Measurements from ENCODE around the gene BCL2A1.
"Not testable (repeated sequence)": the region's sequence is repeated elsewhere in the genome, so short reads cannot be mapped to it uniquely, and the experiment has no call there.

BCL2A1 gene

DNA sequence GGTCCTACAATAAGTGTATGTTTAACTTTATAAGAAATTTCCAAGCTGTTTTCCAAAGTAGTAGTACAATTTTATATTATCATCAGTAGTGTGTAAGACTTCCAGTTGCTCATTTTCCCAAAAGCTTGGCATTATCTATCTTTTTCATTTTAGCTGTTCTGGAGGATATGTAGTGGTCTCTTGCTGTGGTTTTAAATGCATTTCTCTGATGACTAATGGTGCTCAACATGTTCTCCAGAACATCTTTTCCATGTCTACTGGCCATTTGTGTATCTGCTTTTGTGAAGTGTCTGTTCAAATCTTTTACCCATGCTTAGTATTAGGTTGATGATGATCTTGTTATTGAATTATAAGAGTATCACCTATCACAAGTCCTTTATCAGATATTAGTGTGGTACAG, 13.3 kb downstream of the BCL2A1 start:
- no peak for DNase-seq

DNA sequence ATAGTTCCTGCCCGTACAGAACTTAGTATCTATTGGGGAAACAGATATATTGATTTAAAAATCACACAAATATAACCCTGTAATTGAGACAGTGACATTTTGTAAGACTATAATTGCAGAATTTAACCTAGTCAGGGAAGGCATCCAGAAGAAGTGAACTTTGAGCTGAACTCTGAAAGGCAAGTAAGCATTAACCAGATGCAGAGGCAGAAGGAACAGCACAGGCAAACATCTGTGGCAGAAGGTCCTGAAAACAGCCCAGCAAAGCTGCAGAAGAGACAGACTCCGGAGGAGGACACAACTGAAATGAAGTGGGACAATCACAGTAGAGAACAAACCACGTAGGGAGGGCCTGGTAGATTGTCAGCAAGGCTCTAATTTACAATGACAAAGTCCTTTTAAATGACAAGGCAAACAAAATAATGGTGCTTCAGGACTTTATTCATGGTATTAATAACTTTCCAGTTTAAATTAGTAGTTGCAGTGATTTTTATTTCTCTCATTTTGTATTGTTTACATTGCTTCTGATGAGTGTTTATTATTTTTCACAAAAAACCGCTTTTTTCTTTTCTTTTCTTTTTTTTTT, 14.5 kb downstream of the BCL2A1 start:
- no peak for DNase-seq

DNA sequence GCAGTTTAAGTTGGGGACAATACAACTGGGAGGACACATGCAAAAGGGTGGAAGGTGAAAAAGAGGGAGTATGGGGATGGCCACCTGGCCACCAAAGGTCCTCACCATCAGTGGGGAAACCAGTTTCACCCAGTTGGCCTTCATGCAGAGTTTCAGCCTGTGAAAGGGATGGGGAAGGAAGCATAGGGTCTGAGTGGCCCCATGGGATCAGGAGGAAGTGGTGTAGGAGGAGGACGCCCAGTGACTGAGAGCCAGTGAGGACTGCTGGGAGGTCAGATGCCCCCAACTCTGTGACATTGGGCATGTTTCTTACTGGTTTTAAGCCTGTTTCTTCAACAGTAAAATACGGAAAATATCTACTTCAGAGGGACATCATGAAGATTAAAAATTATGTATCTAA, 16.3 kb downstream of the BCL2A1 start:
- DNase-seq: no peak

DNA sequence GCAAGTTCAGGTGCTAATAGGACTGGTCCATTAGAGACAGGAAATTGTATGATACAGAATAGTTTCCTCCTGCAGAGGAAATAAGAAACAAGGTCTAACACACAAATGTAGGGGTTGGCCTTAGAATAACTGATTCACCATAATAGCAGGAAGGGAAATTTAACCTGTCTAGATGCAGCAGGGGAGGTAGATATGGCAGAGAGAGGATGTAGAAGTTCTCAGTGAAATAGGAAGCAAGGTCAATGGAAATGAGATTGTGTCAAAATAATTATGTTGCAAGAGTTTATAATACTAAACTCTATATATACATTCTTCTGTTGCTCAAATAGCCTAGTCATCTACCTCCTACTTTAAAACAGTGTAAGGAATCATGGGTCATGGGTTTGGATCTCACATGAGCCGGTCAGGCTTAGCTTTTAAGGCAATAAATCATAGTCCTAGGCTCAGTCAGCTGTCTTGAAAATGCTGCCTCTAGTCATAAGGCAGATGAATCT, 17.0 kb downstream of the BCL2A1 start:
- no peak for DNase-seq

DNA sequence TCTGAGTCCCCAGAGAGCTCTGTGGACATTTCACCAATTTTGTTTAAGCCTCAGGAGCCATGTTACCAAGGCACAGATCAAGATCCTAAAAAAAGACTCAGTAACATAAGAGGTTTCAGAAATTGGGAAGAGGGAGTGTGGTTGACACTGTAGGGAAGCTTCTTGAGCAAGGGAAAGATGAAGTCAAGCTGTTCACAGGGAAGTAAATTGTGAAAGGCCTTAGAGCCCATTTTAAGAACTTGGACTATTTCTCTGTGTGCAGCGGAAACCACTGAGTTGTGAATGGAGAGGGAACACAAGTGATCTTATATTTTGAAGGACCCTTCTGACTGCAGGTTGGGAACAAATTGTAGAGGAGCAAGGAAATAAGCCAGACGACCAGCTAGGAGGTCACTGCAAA, 18.7 kb downstream of the BCL2A1 start:
- no peak for DNase-seq

DNA sequence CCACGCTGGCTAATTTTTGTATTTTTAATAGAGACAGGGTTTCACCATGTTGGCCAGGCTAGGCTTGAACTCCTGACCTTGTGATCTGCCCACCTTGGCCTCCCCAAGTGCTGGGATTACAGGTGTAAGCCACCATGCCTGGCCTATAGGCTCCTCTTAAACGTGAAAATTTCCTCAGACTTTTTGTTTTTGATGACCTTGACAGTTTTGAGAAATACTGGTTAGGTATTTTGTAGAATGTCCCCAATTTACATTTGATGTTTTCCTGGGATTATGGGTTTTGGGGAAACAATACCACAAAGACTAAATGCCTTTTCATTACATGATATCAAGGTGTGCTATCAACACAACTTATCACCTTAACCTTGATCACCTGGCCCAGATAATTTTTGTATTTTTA, 20.7 kb downstream of the BCL2A1 start:
- DNase-seq: no peak

DNA sequence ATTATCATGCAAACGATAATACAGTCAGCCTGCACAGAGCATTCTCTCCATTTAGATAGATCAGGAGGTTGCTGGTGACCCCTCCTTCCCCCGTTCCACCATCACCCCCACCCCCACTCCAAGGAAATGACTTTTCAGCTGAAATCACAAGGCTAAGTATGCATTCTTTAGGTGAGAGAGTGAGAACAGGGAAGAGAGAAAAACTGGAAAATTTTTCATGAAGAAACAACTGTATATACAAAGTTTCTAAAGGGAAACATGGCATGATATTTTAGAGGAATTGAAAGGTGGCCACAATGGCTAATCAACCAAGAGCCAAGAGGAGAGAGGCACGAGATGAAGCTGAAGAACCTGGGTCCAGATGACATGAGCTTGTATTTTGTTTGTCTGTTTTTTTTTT, 22.2 kb downstream of the BCL2A1 start:
- DNase-seq: no peak

DNA sequence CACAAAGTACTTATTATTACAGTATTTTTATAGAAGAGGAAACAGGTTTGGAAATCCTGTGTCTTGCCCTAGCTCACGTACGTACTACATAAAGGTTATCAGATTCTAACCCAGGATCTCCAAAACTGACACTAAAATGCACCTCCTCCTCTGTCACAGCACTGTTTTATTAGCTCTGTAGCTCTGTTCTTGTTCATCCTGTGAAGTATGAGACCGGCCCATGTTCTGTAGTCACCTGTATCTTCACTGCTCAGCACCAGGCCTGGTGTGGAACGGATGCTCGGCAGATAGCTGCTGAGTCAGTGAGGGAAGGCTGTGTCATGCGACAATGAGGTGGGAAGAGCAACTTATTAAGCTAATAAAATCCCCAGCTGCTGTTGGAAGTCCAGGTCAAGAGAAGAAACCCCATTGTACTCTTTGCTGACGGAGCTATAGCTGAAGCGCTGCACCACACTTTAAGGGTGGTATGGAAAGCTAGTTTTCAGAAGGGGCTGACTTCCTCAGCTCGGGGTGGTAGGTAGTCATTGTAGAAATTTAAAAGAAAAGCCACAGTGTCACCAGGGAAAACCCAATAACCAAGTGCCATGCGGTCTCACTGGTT, 22.8 kb downstream of the BCL2A1 start:
- no peak for DNase-seq

DNA sequence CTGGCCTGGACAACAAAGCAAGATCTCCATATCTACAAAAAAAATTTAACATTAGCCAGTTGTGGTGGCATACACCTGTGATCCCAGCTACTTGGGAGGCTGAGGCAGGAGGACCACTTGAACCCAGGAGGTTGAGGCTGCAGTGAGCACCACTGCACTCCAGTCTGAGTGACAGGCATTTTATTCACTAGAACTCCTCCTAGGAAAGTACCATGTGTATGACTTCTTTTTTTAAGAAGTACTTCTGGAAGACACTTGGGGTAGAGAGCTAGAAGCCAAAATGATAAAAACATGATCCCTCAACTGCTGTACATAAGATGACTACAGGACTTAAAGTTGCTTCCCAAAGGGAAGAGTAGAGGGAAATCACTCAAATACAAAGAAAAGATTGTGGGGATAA, 24.0 kb downstream of the BCL2A1 start:
- DNase-seq: no peak

DNA sequence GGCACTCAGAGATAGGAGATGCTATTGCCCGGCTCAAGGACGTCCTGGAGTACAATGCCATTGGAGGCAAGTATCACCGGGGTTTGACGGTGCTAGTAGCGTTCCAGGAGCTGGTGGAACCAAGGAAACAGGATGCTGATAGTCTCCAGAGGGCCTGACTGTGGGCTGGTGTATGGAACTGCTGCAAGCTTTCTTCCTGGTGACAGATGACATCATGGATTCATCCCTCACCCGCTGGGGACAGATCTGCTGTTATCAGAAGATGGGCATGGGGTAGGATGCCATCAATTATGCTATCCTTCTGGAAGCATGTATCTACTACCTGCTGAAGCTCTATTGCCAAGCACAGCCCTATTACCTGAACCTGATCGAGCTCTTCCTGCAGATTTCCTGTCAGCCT, 26.4 kb downstream of the BCL2A1 start:
- DNase-seq: no peak

DNA sequence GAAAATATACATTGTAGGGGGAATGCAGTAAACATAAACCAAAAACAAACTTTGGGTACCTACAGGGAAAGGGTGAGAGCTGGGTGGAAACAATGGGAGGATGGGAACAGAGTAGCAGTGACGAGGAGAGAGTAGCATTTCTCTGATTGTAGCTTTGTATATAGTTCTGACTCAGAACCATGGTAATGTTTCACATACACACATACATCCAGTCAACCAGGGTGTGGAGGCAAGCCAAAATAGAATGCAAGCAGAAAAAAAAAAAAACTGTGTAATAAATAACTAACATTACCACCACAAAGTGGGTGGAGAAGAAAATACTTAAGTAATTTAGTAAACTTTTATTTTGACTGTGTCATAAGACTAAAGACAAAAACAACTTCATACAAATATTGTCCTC, 27.2 kb downstream of the BCL2A1 start:
- DNase-seq: no peak

DNA sequence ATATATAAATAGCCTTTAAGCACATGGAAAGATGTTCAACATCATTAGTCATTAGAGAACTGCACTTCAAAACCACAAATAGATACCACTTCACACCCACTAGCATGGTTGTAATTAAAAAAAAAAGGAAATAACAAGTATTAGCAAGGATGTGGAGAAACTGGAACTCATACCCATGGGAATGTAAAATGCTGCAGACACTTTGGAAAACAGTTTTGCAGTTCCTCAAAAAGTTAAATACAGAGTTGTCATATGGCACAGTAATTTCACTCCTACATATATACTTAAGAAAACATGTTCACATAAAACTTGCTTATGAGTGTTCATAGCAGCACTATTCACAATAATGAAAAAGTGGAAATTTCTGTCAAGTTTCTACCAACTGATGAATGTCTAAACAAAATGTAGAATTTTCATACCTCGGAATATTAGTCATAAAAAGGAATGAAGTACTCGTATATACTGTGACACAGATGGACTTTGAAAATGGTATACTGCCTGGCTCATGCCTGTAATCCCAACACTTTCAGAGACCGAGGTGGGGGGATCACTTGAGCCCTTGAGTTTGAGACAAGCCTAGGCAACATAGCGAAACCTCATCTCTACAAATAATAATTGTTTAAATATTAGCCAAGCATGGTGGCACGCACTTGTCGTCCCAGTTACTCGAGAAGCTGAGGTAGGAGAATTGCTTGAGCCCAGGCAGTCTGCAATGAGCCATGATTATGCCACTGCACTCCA, 28.1 kb downstream of the BCL2A1 start:
- no peak for DNase-seq

DNA sequence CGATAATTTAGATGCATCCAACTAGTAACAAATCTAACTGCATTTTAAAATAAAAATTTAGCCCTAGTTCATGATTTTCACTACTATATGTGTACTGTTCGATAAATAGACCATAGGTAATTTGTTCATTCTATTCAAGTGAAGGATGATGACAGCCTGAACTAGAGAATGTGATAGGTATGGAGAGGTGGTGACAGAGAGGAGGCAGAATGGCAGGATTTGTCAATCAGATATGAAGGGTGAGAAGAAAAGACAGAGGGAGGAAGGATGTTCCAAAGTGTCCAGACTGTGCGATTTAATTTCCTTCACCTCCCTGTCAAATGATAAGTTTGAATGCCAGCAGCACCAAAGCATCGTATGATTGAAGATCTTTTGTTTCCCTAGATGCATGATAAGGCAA, 31.6 kb downstream of the BCL2A1 start:
- DNase-seq: no peak

DNA sequence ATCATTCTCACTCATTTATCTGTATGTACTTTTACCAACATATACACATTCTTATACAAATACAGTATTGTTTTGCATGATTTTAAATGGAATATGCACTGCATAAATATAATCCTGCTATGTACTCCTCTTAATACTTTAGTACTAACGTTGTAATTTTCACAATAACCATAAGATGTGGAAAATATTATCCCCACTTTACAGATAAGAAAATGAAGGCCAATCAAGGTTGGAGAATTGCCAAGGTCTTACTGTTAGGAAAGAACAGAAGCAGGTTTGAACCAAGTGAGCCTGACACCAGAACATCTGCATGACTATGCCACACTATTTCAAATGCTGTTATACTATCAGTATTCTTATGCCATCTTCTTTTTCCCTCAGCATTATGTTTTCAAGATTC, 32.9 kb downstream of the BCL2A1 start:
- DNase-seq: no peak

DNA sequence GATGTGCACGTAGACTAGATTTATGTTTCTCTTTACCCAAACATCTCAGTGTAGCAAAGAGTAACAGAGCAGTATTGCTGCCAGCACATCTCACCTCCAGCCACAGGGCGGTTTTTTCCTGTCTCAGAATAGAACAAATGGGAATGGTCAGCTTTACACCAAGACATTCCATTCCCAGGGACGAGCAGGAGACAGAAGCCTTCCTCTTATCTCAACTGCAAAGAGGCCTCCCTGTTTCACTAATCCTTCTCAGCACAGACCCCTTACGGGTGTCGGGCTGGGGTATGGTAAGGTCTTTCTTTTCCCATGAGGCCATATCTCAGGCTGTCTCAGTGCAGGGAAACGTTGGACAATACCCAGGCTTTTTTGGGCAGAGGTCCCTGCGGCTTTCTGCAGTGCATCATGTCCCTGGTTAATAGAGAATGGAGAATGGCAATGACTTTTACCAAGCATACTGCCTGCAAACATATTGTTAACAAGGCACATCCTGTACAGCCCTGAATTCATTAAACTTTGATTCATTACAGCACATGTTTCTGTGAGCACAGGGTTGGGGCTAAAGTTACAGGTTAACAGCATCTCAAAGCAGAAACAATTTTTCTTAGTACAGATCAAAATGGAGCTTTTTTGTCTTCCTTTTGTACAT, 35.3 kb downstream of the BCL2A1 start:
- not testable (repeated sequence) for DNase-seq

DNA sequence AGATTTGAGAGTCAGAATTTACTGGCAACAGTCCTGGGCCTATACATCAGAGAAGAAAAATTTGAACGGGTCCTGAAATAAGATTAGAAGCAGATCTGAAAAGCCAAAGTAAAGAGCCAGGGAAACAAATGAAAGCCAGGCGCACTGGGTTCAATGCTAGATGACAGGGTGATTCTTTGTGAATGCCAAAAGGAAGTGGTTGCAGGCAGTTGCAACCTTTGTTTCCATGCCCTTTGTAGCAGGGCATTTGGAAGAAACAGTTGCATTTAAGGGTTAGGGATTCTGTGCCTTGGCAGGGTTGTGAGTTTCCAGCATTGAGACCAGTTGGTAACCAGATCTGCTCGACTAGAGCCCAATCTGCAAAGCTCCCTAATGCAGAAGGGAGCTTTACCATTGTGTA, 37.8 kb downstream of the BCL2A1 start:
- DNase-seq: no peak

DNA sequence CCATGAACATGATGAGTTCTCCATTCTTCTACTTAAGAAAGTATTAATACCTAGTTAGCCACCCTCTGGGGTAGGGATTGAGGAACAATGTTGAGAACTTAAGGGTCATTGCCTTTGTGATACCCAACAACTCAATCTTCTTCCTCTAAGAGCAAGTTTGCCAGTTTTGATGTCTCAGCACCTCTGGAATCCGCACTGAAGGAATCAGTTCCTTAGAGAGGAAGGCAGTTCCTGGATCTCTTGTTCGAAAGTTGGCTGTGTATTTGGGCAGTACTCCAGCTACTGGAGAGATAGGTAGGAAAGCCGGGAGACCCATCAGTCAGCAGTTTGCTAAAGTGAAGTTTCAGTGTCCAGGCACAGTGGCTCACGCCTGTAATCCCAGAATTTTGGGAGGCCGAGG, 38.5 kb downstream of the BCL2A1 start:
- DNase-seq: no peak

DNA sequence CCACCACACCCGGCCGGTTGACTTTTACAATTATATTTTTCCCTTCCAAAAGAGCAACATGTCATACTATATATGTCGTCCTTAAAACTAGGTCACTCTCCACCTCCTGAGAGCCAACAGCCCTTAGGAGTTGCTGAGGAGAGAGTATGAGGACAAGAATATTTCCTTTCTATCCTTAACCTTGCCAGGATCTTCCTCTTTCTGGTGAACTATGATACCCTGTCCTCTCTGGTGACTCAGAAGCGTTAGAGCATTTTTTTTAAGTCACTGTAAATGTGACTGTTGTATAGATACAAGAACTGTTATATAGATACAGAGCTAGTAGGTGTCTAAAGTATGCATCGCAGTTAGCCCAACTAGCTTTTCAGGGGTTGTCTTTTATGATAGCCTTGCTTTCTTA, 40.5 kb downstream of the BCL2A1 start:
- no peak for DNase-seq

DNA sequence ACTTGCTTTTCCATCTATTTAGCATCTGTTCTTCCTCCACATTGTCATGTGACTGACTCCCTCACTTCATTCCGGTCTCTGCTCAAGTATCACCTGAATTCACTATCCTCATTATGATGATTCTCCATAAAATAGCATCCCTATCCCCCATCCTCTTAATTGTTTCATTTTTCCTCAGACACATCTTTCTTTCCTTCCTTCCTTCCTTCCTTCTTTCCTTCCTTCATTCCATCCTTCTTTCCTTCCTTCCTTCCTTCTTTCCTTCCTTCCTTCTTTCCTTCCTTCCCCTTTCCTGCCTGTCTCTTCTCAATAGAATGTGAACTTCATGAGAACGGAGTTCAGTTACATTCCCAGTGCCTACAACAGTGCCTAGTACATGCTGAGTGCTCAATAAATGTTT, 41.6 kb downstream of the BCL2A1 start:
- DNase-seq: no peak

DNA sequence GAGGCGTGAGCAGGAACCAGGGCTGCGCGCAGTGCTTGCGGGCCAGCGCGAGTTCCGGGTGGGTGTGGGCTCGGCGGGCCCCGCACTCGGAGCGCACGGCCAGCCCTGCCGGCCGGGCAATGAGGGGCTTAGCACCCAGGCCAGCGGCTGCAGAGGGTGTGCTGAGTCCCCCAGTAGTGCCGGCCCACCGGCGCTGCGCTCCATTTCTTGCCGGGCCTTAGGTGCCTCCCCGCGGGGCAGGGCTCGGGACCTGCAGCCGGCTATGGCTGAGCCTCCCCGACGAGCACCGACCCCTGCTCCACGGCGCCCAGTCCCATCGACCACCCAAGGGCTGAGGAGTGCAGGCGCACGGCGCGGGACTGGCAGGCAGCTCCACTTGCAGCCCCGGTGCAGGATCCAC, 44.9 kb downstream of the BCL2A1 start:
- DNase-seq: not testable (repeated sequence)

DNA sequence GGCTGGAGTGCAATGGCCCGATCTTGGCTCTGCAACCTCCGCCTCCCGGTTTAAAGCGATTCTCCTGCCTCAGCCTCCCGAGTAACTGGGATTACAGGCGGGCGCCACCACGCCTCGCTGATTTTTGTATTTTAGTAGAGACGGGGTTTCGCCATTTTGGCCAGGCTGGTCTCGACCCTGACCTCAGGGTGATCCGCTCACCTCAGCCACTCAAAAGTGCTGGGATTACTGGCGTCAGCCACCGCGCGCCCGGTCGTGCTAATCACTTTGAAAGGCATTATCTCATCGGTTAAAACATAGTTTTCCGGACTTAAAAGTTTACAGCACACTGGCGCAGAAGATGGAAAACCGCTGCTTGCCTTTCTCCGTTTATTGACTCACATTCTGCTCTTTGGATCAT, 46.6 kb downstream of the BCL2A1 start:
- DNase-seq: no peak

DNA sequence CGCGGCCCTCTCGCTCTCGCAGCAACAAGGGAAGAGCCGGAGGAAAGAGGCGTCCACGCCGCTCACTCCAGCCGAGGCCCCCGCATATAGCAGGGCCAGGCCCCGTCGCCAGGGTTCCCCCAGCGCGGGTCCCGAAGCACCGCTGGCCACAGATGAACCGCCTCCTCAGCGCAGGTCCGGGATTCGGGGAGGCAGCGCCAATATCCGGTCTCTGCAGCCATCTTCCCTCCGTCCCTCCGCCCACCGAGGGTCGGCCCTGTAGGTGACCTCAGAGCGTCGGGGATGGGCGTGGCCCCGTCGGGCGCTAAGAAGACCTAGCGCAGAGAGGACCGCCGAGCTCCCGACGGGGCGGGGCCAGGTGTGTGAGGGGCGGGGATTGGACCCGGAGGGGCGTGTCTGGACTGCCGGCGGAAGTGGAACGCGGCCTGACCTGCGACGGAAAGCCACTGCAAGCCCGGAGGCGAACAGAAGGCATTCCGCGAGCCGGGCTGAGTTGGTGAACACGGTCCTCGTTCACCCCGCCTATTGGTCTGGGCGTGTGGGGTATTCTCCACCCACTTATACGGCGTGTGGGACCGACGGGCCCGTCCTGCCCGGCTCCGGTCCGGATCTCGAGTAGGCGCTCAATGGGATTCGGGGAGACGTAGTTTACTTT, 47.4 kb downstream of the BCL2A1 start:
- peak; percentile 96 for DNase-seq

DNA sequence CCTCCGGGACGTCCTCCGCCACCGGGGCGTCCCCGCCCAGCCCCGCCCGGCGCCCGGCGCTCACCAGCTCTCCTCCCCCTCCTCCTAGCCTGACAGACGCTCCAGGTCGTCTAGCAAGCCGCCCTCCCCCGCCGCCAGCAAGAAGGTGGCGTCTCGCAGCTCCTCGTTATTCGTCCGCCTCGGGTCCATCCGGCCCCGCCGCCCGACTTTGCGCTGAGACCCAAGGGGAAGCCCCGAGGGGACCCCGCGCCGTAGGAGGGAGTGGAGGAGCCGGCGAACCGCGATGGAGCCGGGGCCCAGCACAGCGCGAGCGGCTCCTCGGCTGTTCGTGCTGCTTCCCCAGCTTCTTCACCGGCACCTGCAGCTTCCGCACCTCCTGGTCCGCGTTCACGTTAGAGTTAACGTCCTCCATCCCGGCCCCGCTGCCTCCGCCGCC, 47.9 kb downstream of the BCL2A1 start:
- DNase-seq: peak; percentile 70

Measured in activated gamma-delta T cell (primary cell).